ENCODE results near the gene HOMER2. TPM values are rescaled to one million over a fixed set of nuclear protein-coding genes. Genes with fewer than 3 reads are reported as not detected.

Gene HOMER2
- total RNA-seq, 1 donor from 2014 or later, result 22.0 TPM

- H3K9me3 ChIP-seq, result no peaks in the 10 kb centered on the region
- DNase-seq (ENCODE audit: low spot score in 2 of 2), result no peak
- H3K27ac ChIP-seq, result no peak overlapping the region
- intact Hi-C loops (cut with DNase I), result no loop called here
- H3K27me3 ChIP-seq, result no peaks in the 10 kb centered on the region
- TF ChIP-seq, protein P1, sequence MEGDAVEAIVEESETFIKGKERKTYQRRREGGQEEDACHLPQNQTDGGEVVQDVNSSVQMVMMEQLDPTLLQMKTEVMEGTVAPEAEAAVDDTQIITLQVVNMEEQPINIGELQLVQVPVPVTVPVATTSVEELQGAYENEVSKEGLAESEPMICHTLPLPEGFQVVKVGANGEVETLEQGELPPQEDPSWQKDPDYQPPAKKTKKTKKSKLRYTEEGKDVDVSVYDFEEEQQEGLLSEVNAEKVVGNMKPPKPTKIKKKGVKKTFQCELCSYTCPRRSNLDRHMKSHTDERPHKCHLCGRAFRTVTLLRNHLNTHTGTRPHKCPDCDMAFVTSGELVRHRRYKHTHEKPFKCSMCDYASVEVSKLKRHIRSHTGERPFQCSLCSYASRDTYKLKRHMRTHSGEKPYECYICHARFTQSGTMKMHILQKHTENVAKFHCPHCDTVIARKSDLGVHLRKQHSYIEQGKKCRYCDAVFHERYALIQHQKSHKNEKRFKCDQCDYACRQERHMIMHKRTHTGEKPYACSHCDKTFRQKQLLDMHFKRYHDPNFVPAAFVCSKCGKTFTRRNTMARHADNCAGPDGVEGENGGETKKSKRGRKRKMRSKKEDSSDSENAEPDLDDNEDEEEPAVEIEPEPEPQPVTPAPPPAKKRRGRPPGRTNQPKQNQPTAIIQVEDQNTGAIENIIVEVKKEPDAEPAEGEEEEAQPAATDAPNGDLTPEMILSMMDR (IDR thresholded peaks at IDR 0.05), result no peak
- H3K4me3 ChIP-seq, result no peak overlapping the region
- no peaks in the 10 kb centered on the region for H3K36me3 ChIP-seq
- H3K4me1 ChIP-seq, result no peaks in the 10 kb centered on the region
Observed at GRCh38 chr15:82862886-82863285, 89.6 kb downstream of the HOMER2 start.

DNA sequence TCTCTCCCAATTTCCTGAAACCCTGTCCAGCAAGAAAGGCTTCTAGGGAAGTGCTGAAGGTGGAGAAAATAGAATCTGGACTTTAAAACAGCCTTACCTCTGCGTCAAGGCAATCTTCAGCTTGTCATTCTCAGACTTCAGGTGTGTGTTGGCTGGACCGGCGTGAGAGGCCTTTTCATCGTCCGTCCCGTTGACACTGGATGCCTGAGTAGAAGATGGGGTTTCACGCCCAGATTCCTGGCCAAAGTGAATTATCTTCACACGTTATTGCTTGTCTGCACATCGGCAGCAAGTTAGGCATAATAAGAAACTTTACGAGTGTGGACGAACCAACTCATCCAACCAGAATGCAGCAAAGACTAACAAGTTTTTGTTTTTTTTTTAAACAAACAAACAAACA is 93.6 kb downstream of the HOMER2 start:
- intact Hi-C loops (cut with DNase I), result no loop called here
- no peak overlapping the region for H3K4me3 ChIP-seq
- H3K4me1 ChIP-seq, result no peaks in the 10 kb centered on the region
- H3K27me3 ChIP-seq, result no peaks in the 10 kb centered on the region
- H3K27ac ChIP-seq, result no peak overlapping the region
- no peaks in the 10 kb centered on the region for H3K9me3 ChIP-seq
- TF ChIP-seq, protein P1 (IDR thresholded peaks at IDR 0.05), result no peak
- no peaks in the 10 kb centered on the region for H3K36me3 ChIP-seq
- DNase-seq (ENCODE audit: low spot score in 2 of 2), result no peak

DNA sequence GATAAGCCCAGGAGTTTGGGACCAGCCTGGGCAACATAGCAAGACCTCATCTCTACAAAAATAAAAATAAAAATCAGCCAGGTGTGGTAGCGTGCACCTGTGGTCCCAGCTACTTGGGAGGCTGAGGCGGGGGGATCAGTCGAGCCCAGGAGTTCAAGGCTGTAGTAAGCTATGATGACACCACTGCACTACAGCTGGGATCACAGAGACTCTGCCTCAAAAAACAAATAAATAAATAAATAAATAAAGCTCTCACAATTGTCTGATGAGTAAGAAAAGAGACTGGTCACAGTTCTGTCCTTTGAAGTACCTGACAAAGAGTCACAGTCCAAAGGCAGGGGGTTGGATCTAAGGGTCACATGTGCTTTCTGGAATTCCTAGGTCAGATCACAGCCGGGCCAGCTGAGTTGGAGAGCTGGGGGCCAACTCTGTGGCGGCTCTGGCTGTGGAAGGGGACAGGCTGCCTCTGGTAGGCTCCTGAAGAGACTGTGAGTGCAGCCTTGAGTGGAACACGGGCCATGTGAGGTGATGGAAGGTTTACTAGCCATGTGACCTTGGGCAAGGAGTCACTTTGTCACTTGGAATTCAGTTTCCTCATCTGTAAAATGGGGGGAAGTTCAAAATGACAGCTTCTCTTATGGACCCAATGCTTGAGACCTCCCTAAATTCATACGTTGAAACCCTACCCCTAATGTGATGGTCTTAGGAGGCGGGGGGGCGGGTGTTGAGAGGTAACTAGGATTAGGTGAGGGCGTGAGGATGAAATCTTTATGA is 95.9 kb downstream of the HOMER2 start:
- no peaks in the 10 kb centered on the region for H3K27me3 ChIP-seq
- no peaks in the 10 kb centered on the region for H3K4me1 ChIP-seq
- no peak overlapping the region for H3K27ac ChIP-seq
- no peak for DNase-seq (ENCODE audit: low spot score in 2 of 2)
- TF ChIP-seq, protein P1 (IDR thresholded peaks at IDR 0.05), result no peak
- intact Hi-C loops (cut with DNase I), result no loop called here
- H3K4me3 ChIP-seq, result no peak overlapping the region
- H3K36me3 ChIP-seq, result no peaks in the 10 kb centered on the region
- H3K9me3 ChIP-seq, result no peaks in the 10 kb centered on the region

- TF ChIP-seq, protein P1 (IDR thresholded peaks at IDR 0.05), result no peak
- no peaks in the 10 kb centered on the region for H3K36me3 ChIP-seq
- H3K4me1 ChIP-seq, result no peaks in the 10 kb centered on the region
- H3K27me3 ChIP-seq, result no peaks in the 10 kb centered on the region
- no peak for DNase-seq (ENCODE audit: low spot score in 2 of 2)
- intact Hi-C loops (cut with DNase I), result no loop called here
- no peaks in the 10 kb centered on the region for H3K9me3 ChIP-seq
- no peak overlapping the region for H3K27ac ChIP-seq
- no peak overlapping the region for H3K4me3 ChIP-seq
Observed at GRCh38 chr15:82855286-82856100, 97.0 kb downstream of the HOMER2 start.

GRCh38 chr15:82854554-82854953 is 98.0 kb downstream of the HOMER2 start:
- no peak overlapping the region for H3K4me3 ChIP-seq
- intact Hi-C loops (cut with DNase I), result no loop called here
- H3K27ac ChIP-seq, result no peak overlapping the region
- no peaks in the 10 kb centered on the region for H3K27me3 ChIP-seq
- no peaks in the 10 kb centered on the region for H3K36me3 ChIP-seq
- TF ChIP-seq, protein P1 (IDR thresholded peaks at IDR 0.05), result no peak
- no peak for DNase-seq (ENCODE audit: low spot score in 2 of 2)
- no peaks in the 10 kb centered on the region for H3K4me1 ChIP-seq
- H3K9me3 ChIP-seq, result no peaks in the 10 kb centered on the region
